GM18868 (cell line): ENCODE results near the gene SAPCD1.

Source experiments
- ATAC-seq: cut with Tn5 transposase; IDR thresholded peaks from one replicate; pipeline ENCODE4 v1.9.1; 2021; ENCODE audit warnings: mild to moderate bottlenecking, moderate library complexity; ENCODE audit not compliant: unreplicated experiment

Gene SAPCD1

GRCh38 chr6:31749301-31750036 lies 13.0 kb upstream of the SAPCD1 start:
- ATAC-seq, result no peak

DNA sequence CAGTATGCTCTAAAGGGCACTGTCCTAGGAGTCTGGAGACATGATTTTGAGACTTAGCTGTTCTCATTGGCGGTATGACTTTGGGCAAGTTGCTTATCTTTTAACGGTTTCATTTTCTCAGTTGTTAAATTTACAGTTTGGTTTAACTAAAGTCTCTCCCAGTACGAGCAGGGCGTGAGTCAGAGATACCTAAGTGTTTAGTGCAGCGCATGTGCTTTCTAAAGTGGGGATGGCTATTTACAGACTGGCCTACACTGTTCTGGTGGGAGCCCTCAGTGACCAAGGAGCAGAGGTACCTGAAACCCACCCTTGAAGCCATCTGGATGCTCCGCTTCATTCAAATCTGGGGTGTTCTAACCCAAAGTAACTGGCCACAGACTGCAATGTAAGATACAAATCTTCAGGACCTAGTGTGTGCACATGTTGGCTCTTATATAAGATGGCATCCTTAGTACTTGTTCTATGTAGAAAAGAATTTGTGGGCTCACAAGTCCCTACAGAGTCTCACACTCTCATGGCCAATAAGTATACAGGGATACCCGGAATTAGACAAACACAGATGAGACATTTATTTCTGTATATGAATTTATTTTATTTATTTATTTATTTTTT lies 11.9 kb upstream of the SAPCD1 start:
- no peak for ATAC-seq

DNA sequence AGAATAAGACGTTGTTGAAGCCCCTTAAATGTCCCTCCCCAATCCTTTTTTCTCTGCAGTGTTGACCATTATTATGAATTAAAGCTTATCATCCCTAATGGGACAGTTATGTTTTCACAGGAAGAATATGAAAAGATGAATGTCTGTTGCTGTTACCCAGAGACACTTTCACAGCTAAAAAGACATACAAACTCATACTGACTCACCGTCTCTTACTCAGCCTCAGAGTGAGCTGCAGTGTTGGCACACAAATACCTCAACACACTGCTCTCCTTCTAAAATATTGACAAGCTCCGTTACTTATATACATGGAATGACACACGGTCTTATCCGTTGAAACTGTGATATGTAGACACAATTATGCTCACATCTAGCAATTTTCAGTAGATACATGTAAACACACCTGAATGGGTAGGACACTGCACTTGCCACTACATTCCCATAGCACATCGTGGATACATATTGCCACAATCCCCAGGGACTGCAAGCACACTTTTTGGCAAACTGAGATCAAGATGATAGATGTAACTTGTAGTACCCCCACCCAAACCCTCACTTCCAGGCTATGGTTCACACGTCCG lies 9.6 kb upstream of the SAPCD1 start:
- ATAC-seq, result no peak

GRCh38 chr6:31758281-31758680 lies 4.2 kb upstream of the SAPCD1 start:
- no peak for ATAC-seq

- no peak for ATAC-seq
Observed at GRCh38 chr6:31760790-31761189, 1.7 kb upstream of the SAPCD1 start.

DNA sequence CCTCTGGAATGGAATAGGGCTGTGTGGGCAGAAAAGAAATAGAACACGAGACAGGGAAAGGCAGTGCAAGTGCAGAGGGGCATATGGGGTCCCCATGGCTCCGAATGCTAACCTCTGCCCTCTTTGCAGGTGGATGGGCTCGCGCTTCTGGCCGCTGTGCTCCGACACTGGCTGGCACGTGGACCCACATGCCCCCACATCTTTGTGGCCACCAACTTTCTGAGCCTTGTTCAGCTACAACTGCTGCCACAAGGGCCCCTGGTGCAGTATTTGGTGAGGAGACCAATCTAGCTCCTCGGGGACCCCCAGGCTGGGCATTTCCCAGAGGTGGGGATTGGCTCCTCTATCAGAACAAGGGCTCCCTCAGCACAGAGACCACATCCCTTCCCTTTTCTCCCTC lies 1.1 kb upstream of the SAPCD1 start:
- no peak for ATAC-seq

- no peak for ATAC-seq
Observed at GRCh38 chr6:31762878-31763618, 592 bp downstream of the SAPCD1 start.

DNA sequence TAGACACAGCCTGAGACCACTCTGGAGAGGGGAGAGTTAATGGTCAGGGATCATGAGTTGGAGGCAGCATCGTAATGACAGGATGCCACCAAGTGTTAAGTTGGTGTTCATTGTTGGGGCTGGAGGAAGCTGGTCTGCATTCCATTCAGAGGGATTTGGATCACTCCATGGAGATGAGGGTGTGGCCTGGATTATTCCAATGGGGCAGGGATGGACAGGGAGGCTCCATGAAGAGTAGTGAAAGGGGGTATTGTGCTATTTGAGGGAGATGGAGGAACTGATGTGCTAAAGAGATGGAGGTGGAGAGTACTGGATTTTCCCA lies 1.1 kb downstream of the SAPCD1 start:
- no peak for ATAC-seq

DNA sequence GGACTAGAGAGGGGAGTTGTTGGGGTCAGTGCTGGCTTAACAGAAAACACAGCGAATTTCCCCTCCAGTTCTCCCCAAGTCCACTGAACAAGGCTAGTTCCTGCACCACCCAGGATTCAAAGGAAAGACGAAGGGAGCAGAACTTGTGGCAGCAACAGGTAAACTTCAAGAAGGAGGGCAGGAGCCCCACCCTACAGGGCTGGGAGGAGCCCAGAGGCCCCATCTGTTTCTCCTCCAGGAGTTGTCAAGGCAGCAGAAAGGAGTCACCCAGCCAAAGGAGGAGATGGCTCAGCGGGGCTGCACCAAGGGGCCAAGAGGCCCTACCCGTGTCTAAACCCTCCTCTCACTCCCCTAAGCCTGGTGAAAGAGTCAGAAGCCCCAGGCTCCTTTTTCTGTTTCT lies 1.7 kb downstream of the SAPCD1 start:
- ATAC-seq, result no peak

GRCh38 chr6:31765559-31765909 lies 3.1 kb downstream of the SAPCD1 start:
- ATAC-seq, result no peak

DNA sequence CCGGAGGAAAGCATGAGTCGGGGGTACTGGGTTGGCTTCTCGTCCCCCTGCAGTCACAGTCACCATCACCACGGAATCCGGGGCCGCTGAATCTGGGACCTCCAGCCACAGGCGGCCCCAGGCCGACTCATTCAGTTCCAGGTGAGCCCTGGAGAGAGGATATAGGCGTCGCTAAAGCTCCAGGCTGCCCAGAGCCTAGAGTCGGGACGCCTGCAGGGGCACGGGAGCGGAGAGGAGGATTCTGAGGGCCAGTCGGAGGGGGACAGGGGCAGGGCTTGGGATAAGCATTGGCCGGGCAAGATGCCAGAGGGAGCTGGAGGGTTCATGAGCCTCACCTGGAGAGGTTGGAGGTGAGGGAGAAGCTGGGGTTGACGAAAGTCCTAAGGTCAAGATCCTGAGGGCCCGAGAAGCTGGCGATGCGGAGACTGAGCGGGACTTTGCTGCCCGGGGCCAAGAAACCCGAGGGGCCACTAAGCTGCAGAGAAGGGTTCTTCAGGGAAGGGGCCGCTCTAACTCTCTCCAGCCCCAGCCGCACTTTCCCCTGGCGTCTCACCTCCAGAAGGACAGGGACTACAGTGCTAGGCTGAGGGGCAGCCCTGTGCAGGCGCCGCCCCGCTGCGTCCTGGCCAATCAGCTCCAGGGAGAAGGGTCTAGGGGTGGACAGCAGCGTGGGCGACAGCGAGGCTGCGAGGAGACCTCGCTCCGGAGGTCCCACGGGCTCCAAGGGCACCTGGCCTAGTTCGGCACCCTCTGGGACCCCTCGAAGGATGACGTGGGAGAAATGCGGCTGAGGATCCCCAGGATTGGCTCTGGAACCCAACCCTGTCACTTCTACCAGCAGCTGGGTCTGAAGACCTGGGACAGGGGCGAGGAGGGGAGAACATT lies 3.7 kb downstream of the SAPCD1 start:
- ATAC-seq, result no peak

- no peak for ATAC-seq
Observed at GRCh38 chr6:31767096-31767645, 4.7 kb downstream of the SAPCD1 start.

DNA sequence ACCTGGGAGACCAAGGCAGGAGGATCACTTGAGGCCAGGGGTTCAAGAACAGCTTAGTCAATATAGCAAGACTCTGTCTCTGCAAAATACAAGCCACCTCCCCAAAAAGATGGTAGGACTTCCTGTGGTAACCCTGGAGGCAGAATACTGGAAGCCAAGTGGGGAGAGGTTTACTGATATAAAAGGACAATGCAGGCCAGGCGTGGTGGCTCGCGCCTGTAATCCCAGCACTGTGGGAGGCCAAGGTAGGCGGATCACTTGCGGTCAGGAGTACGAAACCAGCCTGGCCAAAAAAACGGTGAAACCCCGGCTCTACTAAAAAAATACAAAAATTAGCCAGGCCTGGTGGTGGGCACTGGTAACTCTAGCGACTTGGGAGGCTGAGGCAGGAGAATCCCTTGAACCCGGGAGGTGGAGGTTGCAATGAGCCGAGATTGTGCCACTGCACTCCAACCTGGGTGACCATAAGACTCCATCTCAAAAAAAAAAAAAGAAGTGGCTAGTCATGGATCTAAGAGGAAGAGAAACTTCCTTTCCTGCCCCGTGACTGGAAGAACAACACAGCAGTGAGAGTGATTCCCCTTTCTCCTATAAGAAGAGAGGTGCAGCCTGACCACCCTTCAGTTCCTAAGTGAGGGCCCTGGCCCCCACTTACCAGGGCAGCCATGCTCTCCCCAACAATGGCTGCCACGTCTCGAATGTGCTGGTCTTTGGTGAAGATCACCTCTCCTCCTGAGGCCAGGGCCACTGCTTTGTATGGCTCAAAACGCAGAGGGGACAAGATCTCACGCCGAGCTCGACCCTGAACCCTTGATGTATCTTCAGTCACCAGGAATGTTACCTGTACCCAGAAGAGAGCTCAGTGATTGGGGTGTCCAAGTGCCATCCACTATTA lies 6.2 kb downstream of the SAPCD1 start:
- ATAC-seq, result no peak

- ATAC-seq, result no peak
Observed at GRCh38 chr6:31769684-31770371, 7.4 kb downstream of the SAPCD1 start.

- no peak for ATAC-seq
Observed at GRCh38 chr6:31770860-31771259, 8.4 kb downstream of the SAPCD1 start.

DNA sequence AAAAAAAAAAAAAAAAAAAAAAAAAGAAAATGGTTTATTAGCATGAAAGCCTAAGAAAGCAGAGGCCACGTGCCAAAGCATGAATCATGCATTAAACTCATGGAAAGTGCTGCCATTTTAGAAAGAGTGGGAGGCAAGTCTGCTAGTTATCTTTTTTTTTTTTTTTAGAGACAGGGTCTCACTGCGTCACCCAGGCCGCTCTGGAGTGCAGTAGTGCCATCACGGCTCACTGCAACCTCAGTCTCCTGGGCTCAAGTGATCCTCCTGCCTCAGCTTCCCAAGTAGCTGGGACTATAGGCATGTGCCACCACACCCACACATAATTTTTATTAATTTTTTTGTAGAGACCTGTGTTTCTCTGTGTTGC lies 9.5 kb downstream of the SAPCD1 start:
- no peak for ATAC-seq

DNA sequence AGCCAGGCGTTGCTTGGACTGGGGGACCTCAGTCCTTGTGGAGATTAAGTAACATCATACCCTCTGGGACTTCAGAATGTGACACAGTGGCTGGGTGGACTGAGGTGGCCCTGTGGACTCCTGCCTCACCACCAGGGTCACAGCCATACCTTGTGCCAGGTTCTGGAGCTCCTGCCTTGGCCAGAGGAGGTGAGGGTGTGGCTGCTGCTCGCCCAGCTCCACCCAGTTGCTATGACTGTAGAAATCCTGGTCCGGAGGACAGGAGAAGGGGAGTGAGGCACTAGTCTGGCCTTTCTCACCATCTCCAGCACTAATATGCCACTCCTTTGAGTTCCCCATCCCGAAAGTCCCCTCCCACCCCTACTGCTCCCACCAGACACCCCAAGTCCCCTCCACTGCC lies 12.7 kb downstream of the SAPCD1 start:
- no peak for ATAC-seq

DNA sequence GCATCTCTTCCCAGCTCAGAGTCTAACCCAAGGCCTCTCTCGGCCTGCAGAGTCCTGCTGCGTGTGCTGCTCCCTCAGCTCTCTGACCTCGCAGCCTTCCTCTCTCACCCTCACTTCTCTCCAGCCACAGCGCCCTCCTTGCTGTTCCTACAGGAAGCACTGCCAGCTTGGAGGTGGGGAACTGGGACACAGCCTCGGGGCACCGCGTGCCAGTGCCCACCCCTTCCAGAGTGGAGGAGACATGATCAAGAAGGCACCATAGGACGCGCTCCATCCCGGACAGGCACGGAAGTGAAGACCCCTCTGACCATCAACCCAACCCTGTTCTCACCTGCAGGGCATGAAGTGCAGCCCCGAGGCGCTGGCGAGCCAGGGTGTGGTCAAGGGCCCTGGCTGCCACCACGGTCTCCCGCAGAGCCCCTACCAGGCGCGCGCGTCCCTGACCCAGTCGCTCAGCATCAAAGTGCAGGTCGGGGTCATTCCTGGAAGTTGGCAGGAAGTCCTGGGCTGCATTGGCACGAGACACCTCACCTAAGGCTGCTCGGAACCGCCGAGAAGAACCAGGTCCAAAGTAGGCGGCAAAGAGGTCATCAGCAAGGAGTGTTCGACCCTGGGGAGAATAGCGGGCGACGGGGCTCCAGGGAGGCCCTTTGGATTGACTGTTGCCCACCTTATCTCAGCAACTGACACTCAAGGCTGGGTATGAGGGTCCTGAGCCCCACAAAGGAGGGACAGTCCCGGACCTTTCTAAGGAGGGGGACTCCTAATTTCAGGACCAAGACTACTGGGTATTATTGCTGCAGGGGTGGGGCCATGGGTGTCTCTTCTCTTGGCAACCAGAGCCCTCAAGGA lies 13.4 kb downstream of the SAPCD1 start:
- no peak for ATAC-seq
